Measurements from ENCODE around the gene SURF1. TPM values are rescaled to one million over a fixed set of nuclear protein-coding genes. Genes with fewer than 3 reads are reported as not detected.
A peak's percentile ranks its signal among the peaks of the same experiment; 100 is the strongest.

SURF1 gene
- total RNA-seq, 1 experiment from 2014 or later = 35.6 TPM

- peaks cover 16% of the 10 kb centered on the region for H3K4me1 ChIP-seq (ENCODE audit: low read length)
- H3K9ac ChIP-seq (ENCODE audit: low read length) = 0 out of 2 replicates have a peak overlapping the region, but pooled peaks have one; percentile 18
Measured at GRCh38 chr9:133372144-133372543, 15.9 kb upstream of the SURF1 start.

DNA sequence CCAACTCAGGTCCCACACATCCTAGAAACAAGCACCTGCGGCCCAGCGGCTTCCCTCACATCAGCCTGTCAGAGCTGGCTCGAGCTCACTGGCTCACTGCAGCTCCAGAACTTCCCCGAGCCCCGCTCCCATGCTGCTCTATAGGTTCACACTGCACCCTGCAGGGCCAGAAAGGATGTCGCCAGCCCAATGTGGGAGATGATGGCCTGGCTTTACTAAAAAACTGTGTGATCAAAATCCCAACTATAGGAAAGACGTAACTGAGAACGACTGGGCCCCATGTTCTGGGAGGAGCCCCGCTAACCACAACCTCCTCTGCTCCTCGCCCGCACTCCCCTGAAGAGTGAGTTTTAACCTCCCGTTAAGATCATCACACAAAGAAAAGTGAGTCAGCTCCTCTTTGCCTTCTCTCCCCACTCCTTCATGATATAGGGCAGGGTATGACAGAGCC lies 15.0 kb upstream of the SURF1 start:
- Histone ChIP-seq H3K79me2 (ENCODE audit: low read length) (peaks cover 84% of the 10 kb centered on the region), H3K4me2 (ENCODE audit: low read depth, low read length, poor library complexity, severe bottlenecking) (no peak overlapping the region), H3K9me2 (replicated peaks; ENCODE audit: insufficient read depth, low read length) (no peaks in the 10 kb centered on the region), H3K4me3 (ENCODE audit: low read length) (no peak overlapping the region), H3K36me3 (ENCODE audit: insufficient read depth, low read length) (peaks cover 4% of the 10 kb centered on the region; the same call in 1 of the 2 replicates), H3K9me3 (ENCODE audit: low read length) (no peaks in the 10 kb centered on the region), H3K27me3 (ENCODE audit: low read length) (no peaks in the 10 kb centered on the region), H3K27ac (ENCODE audit: low read length) (no peak overlapping the region), H4K20me1 (ENCODE audit: insufficient read depth, low read depth, low read length) (peaks cover 48% of the 10 kb centered on the region), H3K9ac (ENCODE audit: low read length) (no peak overlapping the region), H2AFZ (ENCODE audit: low read length) (no peak overlapping the region), H3K4me1 (ENCODE audit: low read length) (peaks cover 12% of the 10 kb centered on the region)
- DNase-seq = no peak

More at GRCh38 chr9:133372144-133372543, 15.9 kb upstream of the SURF1 start:
- no peaks in the 10 kb centered on the region for H3K9me2 ChIP-seq (replicated peaks; ENCODE audit: insufficient read depth, low read length)
- no peak overlapping the region for H3K27ac ChIP-seq (ENCODE audit: low read length)
- peaks cover 84% of the 10 kb centered on the region for H3K79me2 ChIP-seq (ENCODE audit: low read length)
- no peaks in the 10 kb centered on the region for H3K9me3 ChIP-seq (ENCODE audit: low read length)
- H2AFZ ChIP-seq (ENCODE audit: low read length) = no peak overlapping the region
- H3K36me3 ChIP-seq (ENCODE audit: insufficient read depth, low read length) = peaks cover 4% of the 10 kb centered on the region; the same call in 1 of the 2 replicates
- H3K4me2 ChIP-seq (ENCODE audit: low read depth, low read length, poor library complexity, severe bottlenecking) = no peak overlapping the region
- H3K27me3 ChIP-seq (ENCODE audit: low read length) = no peaks in the 10 kb centered on the region
- no peak overlapping the region for H3K4me3 ChIP-seq (ENCODE audit: low read length)
- H4K20me1 ChIP-seq (ENCODE audit: insufficient read depth, low read depth, low read length) = peaks cover 45% of the 10 kb centered on the region
- no peak for DNase-seq

DNA sequence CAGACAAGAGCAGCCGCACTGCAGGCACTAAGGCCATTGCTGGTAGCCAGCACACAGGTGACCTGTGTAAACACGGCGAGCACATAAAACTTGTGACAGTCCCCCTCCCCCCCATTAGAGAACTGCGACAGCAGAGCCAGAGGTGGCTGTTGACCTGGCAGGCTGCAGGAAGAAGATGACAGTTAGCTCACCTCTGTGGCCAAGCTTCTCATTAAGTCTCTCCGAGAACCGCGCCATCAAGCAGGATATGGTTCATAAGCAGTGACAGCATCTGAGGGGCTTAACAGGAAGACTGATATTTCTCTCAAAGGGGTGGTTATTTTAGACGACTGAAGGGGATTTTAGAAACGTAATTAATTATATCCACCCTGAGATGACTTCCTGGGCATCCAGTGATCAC lies 14.4 kb upstream of the SURF1 start:
- Histone ChIP-seq H3K79me2 (ENCODE audit: low read length) (peaks cover 83% of the 10 kb centered on the region), H4K20me1 (ENCODE audit: insufficient read depth, low read depth, low read length) (peaks cover 48% of the 10 kb centered on the region), H3K4me1 (ENCODE audit: low read length) (peaks cover 11% of the 10 kb centered on the region), H3K9me2 (replicated peaks; ENCODE audit: insufficient read depth, low read length) (no peaks in the 10 kb centered on the region), H3K9me3 (ENCODE audit: low read length) (no peaks in the 10 kb centered on the region), H3K4me3 (ENCODE audit: low read length) (no peak overlapping the region), H3K4me2 (ENCODE audit: low read depth, low read length, poor library complexity, severe bottlenecking) (no peak overlapping the region), H3K36me3 (ENCODE audit: insufficient read depth, low read length) (peaks cover 7% of the 10 kb centered on the region; the same call in 1 of the 2 replicates), H3K27me3 (ENCODE audit: low read length) (no peaks in the 10 kb centered on the region), H3K9ac (ENCODE audit: low read length) (no peak overlapping the region), H2AFZ (ENCODE audit: low read length) (no peak overlapping the region), H3K27ac (ENCODE audit: low read length) (no peak overlapping the region)
- no peak for DNase-seq

- no peaks in the 10 kb centered on the region for H3K9me3 ChIP-seq (ENCODE audit: low read length)
- H3K27me3 ChIP-seq (ENCODE audit: low read length) = no peaks in the 10 kb centered on the region
- H3K9me2 ChIP-seq (replicated peaks; ENCODE audit: insufficient read depth, low read length) = no peaks in the 10 kb centered on the region
- H4K20me1 ChIP-seq (ENCODE audit: insufficient read depth, low read depth, low read length) = peaks cover 44% of the 10 kb centered on the region
- H3K79me2 ChIP-seq (ENCODE audit: low read length) = peaks cover 75% of the 10 kb centered on the region
- H2AFZ ChIP-seq (ENCODE audit: low read length) = no peak overlapping the region
- H3K4me2 ChIP-seq (ENCODE audit: low read depth, low read length, poor library complexity, severe bottlenecking) = no peak overlapping the region
- no peak for DNase-seq
- H3K36me3 ChIP-seq (ENCODE audit: insufficient read depth, low read length) = peaks cover 8% of the 10 kb centered on the region; the same call in 1 of the 2 replicates
- no peak overlapping the region for H3K9ac ChIP-seq (ENCODE audit: low read length)
- no peak overlapping the region for H3K27ac ChIP-seq (ENCODE audit: low read length)
- H3K4me1 ChIP-seq (ENCODE audit: low read length) = peaks cover 11% of the 10 kb centered on the region
- H3K4me3 ChIP-seq (ENCODE audit: low read length) = no peak overlapping the region
Measured at GRCh38 chr9:133369933-133370332, 13.6 kb upstream of the SURF1 start.

DNA sequence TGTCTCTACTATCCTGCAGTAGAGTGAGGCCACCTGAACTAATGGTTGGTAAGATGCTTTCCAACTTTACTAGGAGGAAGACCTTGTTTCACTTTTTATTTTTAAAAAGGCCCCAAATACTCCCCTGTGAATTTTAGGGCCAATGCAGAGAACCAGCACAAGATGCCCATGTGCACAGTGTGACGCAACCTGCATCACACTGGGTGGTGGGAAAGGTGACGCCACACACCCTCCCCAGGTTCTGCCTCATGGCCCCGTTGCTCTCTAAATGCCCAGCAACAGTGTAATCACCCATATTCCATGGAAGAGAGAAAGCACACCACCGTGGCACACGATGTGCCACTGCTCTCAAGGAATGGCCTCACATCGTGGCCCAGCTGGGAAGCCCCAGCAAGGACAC lies 13.1 kb upstream of the SURF1 start:
- Histone ChIP-seq H3K9me3 (ENCODE audit: low read length) (no peaks in the 10 kb centered on the region), H4K20me1 (ENCODE audit: insufficient read depth, low read depth, low read length) (peaks cover 39% of the 10 kb centered on the region), H3K9me2 (replicated peaks; ENCODE audit: insufficient read depth, low read length) (no peaks in the 10 kb centered on the region), H3K4me2 (ENCODE audit: low read depth, low read length, poor library complexity, severe bottlenecking) (no peak overlapping the region), H2AFZ (ENCODE audit: low read length) (no peak overlapping the region), H3K9ac (ENCODE audit: low read length) (no peak overlapping the region), H3K27me3 (ENCODE audit: low read length) (no peaks in the 10 kb centered on the region), H3K4me3 (ENCODE audit: low read length) (no peak overlapping the region), H3K79me2 (ENCODE audit: low read length) (peaks cover 70% of the 10 kb centered on the region), H3K27ac (ENCODE audit: low read length) (no peak overlapping the region), H3K36me3 (ENCODE audit: insufficient read depth, low read length) (peaks cover 8% of the 10 kb centered on the region; the same call in 1 of the 2 replicates), H3K4me1 (ENCODE audit: low read length) (peaks cover 6% of the 10 kb centered on the region)
- no peak for DNase-seq

DNA sequence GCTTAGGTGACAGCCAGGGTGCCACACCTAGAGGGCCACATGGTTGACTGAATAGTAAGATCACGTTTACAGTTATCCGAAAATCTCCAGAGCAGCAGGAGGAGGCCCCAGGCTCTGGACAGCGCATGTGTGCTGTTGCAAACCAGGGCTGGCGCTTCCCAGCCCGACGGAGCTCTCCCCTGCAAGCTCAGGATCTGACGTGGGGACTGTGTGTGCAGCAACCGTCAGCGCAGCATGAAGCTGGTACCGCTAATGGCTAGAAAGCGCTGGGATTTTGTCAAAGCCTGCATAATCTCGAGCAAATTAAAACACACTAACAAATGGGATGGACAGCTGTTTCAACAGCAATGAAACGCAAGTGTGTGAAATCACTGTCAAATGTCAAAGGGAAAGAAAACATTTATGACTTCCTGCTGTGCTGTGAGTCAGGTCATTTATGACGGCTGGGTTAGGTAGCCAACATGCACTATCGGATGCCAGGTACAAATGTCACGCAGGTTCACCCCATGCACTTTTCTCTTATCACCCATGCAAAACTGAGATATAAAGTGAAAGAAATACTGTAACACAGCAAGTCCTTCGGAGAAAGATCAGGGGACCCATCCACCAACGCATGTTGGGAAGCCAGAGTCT lies 12.1 kb upstream of the SURF1 start:
- no peak overlapping the region for H3K4me3 ChIP-seq (ENCODE audit: low read length)
- H3K4me1 ChIP-seq (ENCODE audit: low read length) = no peaks in the 10 kb centered on the region
- no peaks in the 10 kb centered on the region for H3K9me3 ChIP-seq (ENCODE audit: low read length)
- H2AFZ ChIP-seq (ENCODE audit: low read length) = no peak overlapping the region
- H4K20me1 ChIP-seq (ENCODE audit: insufficient read depth, low read depth, low read length) = peaks cover 39% of the 10 kb centered on the region
- DNase-seq = no peak
- no peaks in the 10 kb centered on the region for H3K9me2 ChIP-seq (replicated peaks; ENCODE audit: insufficient read depth, low read length)
- H3K27ac ChIP-seq (ENCODE audit: low read length) = no peak overlapping the region
- H3K79me2 ChIP-seq (ENCODE audit: low read length) = peaks cover 60% of the 10 kb centered on the region
- no peak overlapping the region for H3K4me2 ChIP-seq (ENCODE audit: low read depth, low read length, poor library complexity, severe bottlenecking)
- peaks cover 14% of the 10 kb centered on the region; the same call in 1 of the 2 replicates for H3K36me3 ChIP-seq (ENCODE audit: insufficient read depth, low read length)
- no peaks in the 10 kb centered on the region for H3K27me3 ChIP-seq (ENCODE audit: low read length)
- H3K9ac ChIP-seq (ENCODE audit: low read length) = no peak overlapping the region

- Histone ChIP-seq H3K4me1 (ENCODE audit: low read length) (no peaks in the 10 kb centered on the region), H3K27me3 (ENCODE audit: low read length) (no peaks in the 10 kb centered on the region), H3K4me2 (ENCODE audit: low read depth, low read length, poor library complexity, severe bottlenecking) (no peak overlapping the region), H3K9ac (ENCODE audit: low read length) (no peak overlapping the region), H4K20me1 (ENCODE audit: insufficient read depth, low read depth, low read length) (peaks cover 39% of the 10 kb centered on the region), H2AFZ (ENCODE audit: low read length) (no peak overlapping the region), H3K4me3 (ENCODE audit: low read length) (no peak overlapping the region), H3K27ac (ENCODE audit: low read length) (no peak overlapping the region), H3K79me2 (ENCODE audit: low read length) (peaks cover 54% of the 10 kb centered on the region), H3K9me3 (ENCODE audit: low read length) (no peaks in the 10 kb centered on the region), H3K9me2 (replicated peaks; ENCODE audit: insufficient read depth, low read length) (no peaks in the 10 kb centered on the region), H3K36me3 (ENCODE audit: insufficient read depth, low read length) (peaks cover 15% of the 10 kb centered on the region; the same call in 1 of the 2 replicates)
- DNase-seq = no peak
Measured at GRCh38 chr9:133367778-133368177, 11.5 kb upstream of the SURF1 start.

GRCh38 chr9:133367221-133367620 lies 10.9 kb upstream of the SURF1 start:
- Histone ChIP-seq H2AFZ (ENCODE audit: low read length) (no peak overlapping the region), H3K9me2 (replicated peaks; ENCODE audit: insufficient read depth, low read length) (no peaks in the 10 kb centered on the region), H3K4me1 (ENCODE audit: low read length) (no peaks in the 10 kb centered on the region), H3K27ac (ENCODE audit: low read length) (no peak overlapping the region), H3K4me2 (ENCODE audit: low read depth, low read length, poor library complexity, severe bottlenecking) (no peak overlapping the region), H3K27me3 (ENCODE audit: low read length) (no peaks in the 10 kb centered on the region), H3K9ac (ENCODE audit: low read length) (no peak overlapping the region), H4K20me1 (ENCODE audit: insufficient read depth, low read depth, low read length) (peaks cover 38% of the 10 kb centered on the region), H3K36me3 (ENCODE audit: insufficient read depth, low read length) (peaks cover 17% of the 10 kb centered on the region; the same call in 1 of the 2 replicates), H3K9me3 (ENCODE audit: low read length) (no peaks in the 10 kb centered on the region), H3K79me2 (ENCODE audit: low read length) (peaks cover 48% of the 10 kb centered on the region), H3K4me3 (ENCODE audit: low read length) (no peak overlapping the region)
- DNase-seq = no peak

Measured in Karpas-422 (cell line).